HG03442 (cell line): ENCODE data around the gene ABCB1.
"Not testable (repeated sequence)": the region's sequence is repeated elsewhere in the genome, so short reads cannot be mapped to it uniquely, and the experiment has no call there.

Experiments
- ATAC-seq: cut with Tn5 transposase; IDR thresholded peaks from one replicate; pipeline ENCODE4 v1.9.1; 2021; ENCODE audit warnings: mild to moderate bottlenecking, moderate library complexity; ENCODE audit not compliant: unreplicated experiment

Gene ABCB1

DNA sequence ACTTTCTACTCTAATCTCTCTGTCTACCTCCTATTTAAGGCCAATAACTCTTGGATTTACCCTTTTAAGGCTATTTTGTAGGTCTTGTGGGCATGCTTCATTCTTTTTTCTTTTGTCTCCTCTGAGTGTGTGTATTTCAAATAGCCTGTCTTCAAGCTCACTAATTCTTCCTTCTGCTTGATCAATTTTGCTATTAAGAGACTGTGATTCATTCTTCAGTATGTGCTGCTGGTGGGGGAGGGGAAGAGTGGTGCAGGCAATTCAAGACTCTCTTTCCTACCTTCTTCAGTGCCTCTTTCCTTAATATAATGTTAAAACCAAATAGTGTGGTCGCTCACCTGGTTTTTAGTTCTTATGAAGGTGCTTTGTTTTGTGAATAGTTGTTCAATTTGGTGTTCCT is 20.0 kb downstream of the ABCB1 start:
- no peak for ATAC-seq

DNA sequence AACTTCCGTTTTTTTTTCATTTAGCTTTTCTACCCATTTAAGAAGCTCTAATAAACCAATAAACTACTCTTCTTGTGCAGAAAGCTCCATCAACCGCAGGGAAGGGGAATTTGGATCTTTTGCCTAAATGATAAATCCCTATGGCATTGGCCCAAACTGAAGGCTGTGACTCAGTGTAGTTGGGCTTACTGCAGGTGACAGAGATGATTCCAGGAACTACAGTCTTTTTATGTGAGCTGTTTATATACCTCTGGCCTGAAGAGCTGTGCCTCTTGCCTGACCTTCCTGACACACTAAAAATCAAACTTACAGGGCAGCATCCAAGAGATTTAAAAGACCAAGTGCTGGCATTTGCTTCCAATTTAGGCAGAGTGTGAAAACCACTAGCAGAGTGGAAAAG is 25.2 kb downstream of the ABCB1 start:
- no peak for ATAC-seq

- ATAC-seq: peak; percentile 54
Observed at GRCh38 chr7:87574630-87575029, 26.1 kb downstream of the ABCB1 start.

- not testable (repeated sequence) for ATAC-seq
Observed at GRCh38 chr7:87572513-87572912, 28.2 kb downstream of the ABCB1 start.

GRCh38 chr7:87570178-87570577 is 30.5 kb downstream of the ABCB1 start:
- no peak for ATAC-seq

DNA sequence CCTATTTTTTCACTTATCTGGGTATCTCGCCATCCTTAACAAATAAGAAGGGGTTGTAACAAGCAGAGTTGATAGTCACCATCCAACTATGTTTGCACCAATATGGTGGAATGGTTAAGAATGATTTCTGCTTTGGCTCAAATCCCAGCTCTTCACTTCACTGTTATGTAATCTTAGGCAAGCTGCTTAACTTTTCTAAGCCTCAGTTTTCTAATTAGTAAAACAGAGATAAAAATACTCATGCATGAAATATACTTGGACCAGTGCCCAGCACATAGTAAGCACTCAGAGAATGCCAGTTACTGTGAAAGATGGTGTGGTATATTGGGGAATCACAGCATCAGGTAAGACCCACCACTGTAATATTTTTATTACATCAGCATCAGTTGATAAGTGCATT is 33.6 kb downstream of the ABCB1 start:
- no peak for ATAC-seq

- no peak for ATAC-seq
Observed at GRCh38 chr7:87566311-87566900, 34.3 kb downstream of the ABCB1 start.

- no peak for ATAC-seq
Observed at GRCh38 chr7:87565877-87566276, 34.8 kb downstream of the ABCB1 start.

GRCh38 chr7:87564296-87564963 is 36.3 kb downstream of the ABCB1 start:
- peak; percentile 89 for ATAC-seq

GRCh38 chr7:87561702-87562101 is 39.0 kb downstream of the ABCB1 start:
- ATAC-seq: no peak

DNA sequence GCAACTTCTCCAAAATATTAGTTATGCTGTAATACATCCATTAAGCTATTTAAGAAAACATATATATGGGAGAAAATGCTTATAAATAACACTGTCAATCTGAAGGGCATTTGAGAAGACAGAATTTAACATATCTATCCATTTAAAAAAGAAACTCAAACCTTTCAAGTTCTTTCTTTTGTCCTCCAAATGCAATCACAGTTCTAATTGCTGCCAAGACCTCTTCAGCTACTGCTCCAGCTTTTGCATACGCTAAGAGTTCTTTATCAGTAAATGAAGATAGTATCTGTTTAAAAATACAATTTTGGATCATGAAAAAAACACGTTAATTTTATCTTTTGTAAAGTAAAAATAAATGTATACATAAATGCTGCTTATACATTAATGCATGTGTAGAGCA is 39.6 kb downstream of the ABCB1 start:
- no peak for ATAC-seq

DNA sequence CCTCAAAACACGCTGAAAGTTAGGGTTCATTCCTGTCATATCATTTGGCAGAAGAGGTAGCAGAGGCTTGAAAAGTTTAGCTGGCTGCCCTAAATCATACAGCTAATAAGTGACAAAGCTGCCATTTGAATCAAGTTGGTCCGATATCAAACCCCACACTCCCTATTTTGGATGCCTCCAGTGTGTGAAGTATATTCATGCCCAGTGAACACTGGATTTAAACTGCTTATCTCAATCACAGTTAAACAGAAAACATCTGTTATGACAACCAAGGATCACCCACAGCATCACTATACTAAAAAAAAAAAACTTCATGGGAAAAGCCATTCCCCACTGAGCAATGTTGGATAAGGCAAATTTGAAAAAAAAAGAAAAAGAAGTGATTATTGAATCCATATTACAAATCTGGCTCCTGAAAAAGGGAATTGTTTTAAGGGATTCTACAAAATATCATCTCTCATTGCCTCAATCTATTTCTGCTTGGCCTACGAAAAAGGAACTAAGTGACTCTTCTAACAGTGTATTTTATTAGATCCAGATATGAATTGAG is 48.3 kb downstream of the ABCB1 start:
- ATAC-seq: no peak

- no peak for ATAC-seq
Observed at GRCh38 chr7:87548123-87548919, 52.4 kb downstream of the ABCB1 start.

DNA sequence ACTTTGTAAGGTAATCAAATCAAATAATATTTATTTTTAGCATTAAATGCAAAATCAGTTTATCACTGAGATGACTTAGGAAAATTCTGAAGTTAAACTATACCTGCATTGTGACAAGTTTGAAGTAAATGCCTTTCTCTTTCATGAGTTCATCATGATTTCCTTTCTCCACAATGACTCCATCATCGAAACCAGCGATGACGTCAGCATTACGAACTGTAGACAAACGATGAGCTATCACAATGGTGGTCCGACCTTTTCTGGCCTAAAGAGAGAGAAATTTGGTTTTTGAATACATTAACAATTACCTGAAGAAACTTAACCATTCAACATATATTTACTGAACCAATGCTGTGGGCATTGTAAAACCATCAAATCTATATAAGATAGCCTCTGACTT is 54.9 kb downstream of the ABCB1 start:
- no peak for ATAC-seq

- ATAC-seq: peak; percentile 74
Observed at GRCh38 chr7:87543623-87544022, 57.1 kb downstream of the ABCB1 start.

DNA sequence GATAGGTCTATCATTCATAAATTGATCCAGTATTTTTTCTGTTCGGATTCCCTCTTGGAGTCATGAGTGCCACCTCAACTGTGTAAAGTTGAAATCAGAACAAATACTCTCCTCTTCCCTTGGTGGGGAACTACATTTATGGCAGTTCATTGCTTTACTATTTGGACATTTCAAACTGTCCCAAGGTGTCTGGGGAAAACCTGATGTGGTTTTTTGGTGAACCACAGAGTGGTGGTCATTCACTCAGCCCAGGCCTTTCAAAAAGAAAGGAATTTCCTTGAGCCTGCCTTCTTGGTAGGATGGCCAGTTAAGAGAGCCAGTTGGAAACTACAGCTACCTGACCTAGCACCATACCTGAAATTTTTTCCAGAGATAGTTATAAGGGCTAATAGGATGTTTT is 59.0 kb downstream of the ABCB1 start:
- ATAC-seq: no peak

GRCh38 chr7:87538052-87538451 is 62.6 kb downstream of the ABCB1 start:
- no peak for ATAC-seq

DNA sequence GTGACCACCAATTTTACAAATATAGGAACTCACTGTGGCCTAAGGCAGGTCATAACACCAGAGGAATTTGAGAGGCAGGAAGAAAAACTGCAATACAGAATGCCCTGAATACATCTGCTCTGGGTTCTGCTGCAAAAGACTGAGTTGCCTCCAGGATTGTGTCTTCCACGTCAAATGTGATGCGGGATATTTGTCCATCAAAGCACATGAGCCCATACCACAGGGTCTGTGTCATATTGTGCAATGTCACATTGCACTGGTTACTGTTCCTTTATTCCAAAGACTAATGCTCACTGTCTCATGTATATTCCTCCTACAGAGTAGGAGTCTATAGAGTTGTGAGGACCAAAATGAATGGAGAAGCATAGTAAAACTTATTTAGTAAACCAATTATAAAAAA is 66.6 kb downstream of the ABCB1 start:
- ATAC-seq: no peak

DNA sequence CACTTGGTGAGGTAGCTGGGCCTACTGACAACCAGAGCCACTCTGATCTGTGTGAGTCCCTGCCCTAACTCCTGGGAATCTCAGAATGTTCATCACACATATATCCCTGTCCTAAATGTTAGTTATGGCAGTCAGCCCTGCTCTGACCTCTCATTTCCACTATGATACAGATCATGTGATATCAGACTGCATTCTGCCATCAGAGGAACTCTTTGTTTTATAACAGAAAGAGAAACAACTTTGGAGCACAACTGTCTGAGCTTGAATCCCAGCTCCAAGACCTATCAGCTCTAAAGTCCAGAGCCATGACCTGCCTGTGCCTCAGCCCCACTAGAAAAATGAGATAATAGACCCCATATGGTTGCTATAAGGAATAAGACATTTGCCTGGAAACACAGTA is 70.6 kb downstream of the ABCB1 start:
- ATAC-seq: no peak

DNA sequence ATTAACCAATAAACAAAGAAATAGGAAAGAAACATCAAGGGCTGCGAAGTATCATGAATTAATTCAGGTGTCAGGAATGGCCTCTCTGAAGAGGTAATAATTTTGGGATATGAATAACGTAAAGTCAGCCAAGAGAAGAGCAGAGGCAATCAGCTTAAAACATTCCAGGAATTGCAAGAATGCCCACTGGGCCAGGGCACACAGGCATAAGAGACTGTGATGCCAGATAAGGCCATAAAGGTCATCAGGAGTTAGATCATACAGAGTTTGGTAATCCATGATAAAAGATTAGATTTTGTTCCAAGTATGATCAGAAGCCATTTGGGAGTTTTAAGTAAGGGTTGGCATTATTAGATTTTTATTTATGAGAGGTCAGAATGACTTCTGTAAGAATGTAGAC is 72.0 kb downstream of the ABCB1 start:
- no peak for ATAC-seq

DNA sequence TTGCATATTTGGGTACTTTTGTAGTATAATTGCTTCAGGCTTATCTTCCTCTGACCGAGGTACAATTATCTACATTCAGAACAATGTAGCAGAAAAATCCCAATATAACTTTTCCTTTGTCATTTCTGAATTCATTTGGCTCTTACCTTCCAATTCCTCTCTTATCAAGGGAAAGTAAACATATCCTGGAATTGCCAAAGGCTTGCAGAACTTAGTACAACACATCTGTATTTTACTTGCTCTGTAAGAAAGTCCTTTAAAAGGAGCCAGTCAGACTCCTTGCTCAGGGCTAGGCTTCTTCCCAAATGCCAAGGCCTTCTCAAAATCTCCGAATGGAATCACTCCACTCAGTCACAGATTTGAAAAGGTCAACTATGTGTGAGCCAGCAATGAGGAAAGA is 81.9 kb downstream of the ABCB1 start:
- ATAC-seq: no peak

GRCh38 chr7:87517891-87518290 is 82.8 kb downstream of the ABCB1 start:
- ATAC-seq: no peak
